PC-9 (cell line): ENCODE data around the gene GOLGA6C.
"Not testable (repeated sequence)": the region's sequence is repeated elsewhere in the genome, so short reads cannot be mapped to it uniquely, and the experiment has no call there.

Experiments
- CTCF ChIP-seq: fragments of 200-600 bp; sonication (generic); conservative IDR thresholded peaks from 2 replicates; pipeline ENCODE4 v1.6.1; 2017; ENCODE audit warnings: mixed run types, antibody characterized with exemption, mild to moderate bottlenecking, moderate library complexity
- EZH2 ChIP-seq: fragments of 200-600 bp; sonication (generic); IDR thresholded peaks from 2 replicates; pipeline ENCODE4 v1.8.0; 2017; ENCODE audit warnings: antibody characterized with exemption, low read depth

- TF ChIP-seq CTCF, EZH2: not testable (repeated sequence)
These were observed 648 bp downstream of the GOLGA6C start for GRCh38 chr15:75258620-75259343.
